H7 (cell line): ENCODE measurements around the gene SLC35F6. TPM values are rescaled to one million over a fixed set of nuclear protein-coding genes. Genes with fewer than 3 reads are reported as not detected.

ENCODE experiments used
- DNase-seq: peaks from one replicate; pipeline ENCODE4 v3.0.0; 2012
- H3K27me3 ChIP-seq: 2 replicates; pipeline ENCODE4 v1.6.0; 2011; ENCODE audit warnings: mild to moderate bottlenecking, low read length; ENCODE audit not compliant: control insufficient read depth, insufficient read depth
- H3K36me3 ChIP-seq: replicated peaks from 2 replicates; pipeline ENCODE4 v1.5.1; 2011; ENCODE audit warnings: low read length; ENCODE audit not compliant: control insufficient read depth, insufficient read depth
- H3K4me3 ChIP-seq: 2 replicates; pipeline ENCODE4 v1.5.1; 2011; ENCODE audit warnings: low read depth, mild to moderate bottlenecking, control low read depth, low read length, moderate library complexity; ENCODE audit not compliant: insufficient read depth
- total RNA-seq: library from RNA; depleted of rRNA; stranded (reverse); fragments of >200 nt; shearing (Covaris generic); gene quantifications from 2 replicates; pipeline ENCODE4 v1.2.3, GENCODE V29; 2014

SLC35F6 gene
- total RNA-seq, 1 experiment from 2014 or later = 15.4 TPM

GRCh38 chr2:26724784-26725520 is 39.1 kb upstream of the SLC35F6 start:
- Histone ChIP-seq H3K36me3 (no peaks in the 10 kb centered on the region), H3K27me3 (no peaks in the 10 kb centered on the region), H3K4me3 (no peak overlapping the region)
- no peak for DNase-seq

DNA sequence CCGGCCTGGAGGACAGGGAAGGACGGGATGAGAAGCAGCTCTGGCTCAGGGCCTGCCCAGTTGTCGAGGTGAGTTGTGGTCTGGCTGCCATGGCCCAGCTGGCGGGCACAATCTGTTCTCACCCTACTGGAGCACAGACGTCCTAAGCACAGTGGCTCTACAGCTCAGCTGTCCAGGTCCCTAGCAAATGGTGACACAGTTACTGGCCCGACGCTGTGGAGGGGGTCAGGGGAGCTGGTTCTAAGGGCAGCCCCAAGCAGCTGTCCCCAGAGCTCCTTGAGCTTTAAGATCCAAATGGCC is 38.6 kb upstream of the SLC35F6 start:
- no peak for DNase-seq
- Histone ChIP-seq H3K4me3 (no peak overlapping the region), H3K27me3 (no peaks in the 10 kb centered on the region), H3K36me3 (no peaks in the 10 kb centered on the region)

DNA sequence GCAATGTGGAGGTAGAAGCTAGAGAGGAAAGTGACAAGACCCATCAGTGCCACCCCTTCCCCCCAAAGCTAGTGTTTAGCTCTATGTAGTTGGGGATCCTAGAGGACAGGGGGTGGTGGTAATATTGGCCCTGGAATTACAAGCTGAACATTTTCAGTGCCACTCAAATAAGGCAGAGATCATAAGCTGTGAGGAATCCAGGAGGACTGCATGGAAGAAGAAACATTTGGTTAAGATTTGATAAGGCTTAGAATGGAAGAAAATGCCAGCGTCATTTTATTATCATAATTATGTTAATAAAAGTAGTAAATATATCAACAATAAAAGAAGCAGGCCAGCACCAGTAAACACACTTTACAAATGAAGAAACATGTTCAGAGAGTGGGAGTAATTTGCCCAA is 37.9 kb upstream of the SLC35F6 start:
- Histone ChIP-seq H3K27me3 (no peaks in the 10 kb centered on the region), H3K4me3 (no peak overlapping the region), H3K36me3 (no peaks in the 10 kb centered on the region)
- no peak for DNase-seq

DNA sequence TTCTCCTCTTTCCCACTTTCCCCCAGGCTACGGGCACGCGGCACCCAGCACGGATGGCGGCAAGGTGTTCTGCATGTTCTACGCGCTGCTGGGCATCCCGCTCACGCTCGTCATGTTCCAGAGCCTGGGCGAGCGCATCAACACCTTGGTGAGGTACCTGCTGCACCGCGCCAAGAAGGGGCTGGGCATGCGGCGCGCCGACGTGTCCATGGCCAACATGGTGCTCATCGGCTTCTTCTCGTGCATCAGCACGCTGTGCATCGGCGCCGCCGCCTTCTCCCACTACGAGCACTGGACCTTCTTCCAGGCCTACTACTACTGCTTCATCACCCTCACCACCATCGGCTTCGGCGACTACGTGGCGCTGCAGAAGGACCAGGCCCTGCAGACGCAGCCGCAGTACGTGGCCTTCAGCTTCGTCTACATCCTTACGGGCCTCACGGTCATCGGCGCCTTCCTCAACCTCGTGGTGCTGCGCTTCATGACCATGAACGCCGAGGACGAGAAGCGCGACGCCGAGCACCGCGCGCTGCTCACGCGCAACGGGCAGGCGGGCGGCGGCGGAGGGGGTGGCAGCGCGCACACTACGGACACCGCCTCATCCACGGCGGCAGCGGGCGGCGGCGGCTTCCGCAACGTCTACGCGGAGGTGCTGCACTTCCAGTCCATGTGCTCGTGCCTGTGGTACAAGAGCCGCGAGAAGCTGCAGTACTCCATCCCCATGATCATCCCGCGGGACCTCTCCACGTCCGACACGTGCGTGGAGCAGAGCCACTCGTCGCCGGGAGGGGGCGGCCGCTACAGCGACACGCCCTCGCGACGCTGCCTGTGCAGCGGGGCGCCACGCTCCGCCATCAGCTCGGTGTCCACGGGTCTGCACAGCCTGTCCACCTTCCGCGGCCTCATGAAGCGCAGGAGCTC is 36.2 kb upstream of the SLC35F6 start:
- no peak overlapping the region for H3K4me3 ChIP-seq
- no peaks in the 10 kb centered on the region for H3K36me3 ChIP-seq
- peak; percentile 74 for DNase-seq
- H3K27me3 ChIP-seq = no peaks in the 10 kb centered on the region

GRCh38 chr2:26729311-26729710 is 34.8 kb upstream of the SLC35F6 start:
- H3K27me3 ChIP-seq = no peaks in the 10 kb centered on the region
- H3K4me3 ChIP-seq = no peak overlapping the region
- H3K36me3 ChIP-seq = no peaks in the 10 kb centered on the region
- no peak for DNase-seq

- no peaks in the 10 kb centered on the region for H3K36me3 ChIP-seq
- H3K4me3 ChIP-seq = no peak overlapping the region
- H3K27me3 ChIP-seq = no peaks in the 10 kb centered on the region
- no peak for DNase-seq
These were observed 33.3 kb upstream of the SLC35F6 start for GRCh38 chr2:26730549-26731344.

DNA sequence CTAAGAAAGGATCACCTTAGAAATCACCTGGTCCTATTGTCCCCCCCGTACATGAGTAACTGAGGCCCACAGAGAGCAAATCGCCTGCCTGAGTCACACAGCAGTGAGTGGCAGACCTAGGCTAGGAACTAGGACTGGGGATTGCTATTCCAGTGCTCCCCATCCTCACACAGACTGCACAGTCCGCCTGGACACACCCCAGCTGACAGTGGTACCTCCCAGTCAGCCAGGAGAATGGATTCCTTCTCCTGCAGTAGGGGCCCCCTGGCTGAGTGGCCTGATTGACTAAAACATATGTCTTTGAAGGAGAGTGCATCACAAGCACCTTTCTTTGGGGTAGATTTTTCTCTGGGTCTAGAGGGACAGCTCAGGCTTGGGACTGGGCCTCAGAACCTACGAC is 32.4 kb upstream of the SLC35F6 start:
- H3K36me3 ChIP-seq = no peaks in the 10 kb centered on the region
- no peaks in the 10 kb centered on the region for H3K27me3 ChIP-seq
- no peak overlapping the region for H3K4me3 ChIP-seq
- no peak for DNase-seq

DNA sequence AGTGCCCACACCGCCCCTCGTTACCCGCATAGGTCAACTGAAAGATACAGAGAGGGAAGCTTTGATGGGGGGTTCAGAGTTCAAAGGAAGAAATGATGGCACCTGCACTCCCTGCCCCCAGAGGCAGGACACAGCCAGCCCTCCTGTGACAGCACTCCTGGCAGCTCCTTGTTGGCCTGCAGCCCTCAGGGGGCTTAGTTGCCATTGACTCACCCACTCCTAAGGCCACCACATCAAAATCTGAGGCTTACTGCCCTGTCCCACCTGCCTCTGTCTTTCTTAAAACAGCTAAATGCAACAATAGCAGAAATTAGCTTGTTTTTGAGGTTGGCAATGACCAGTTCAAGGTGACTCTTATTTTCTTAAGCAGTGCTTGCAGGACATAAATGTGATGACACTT is 31.6 kb upstream of the SLC35F6 start:
- H3K27me3 ChIP-seq = no peaks in the 10 kb centered on the region
- H3K36me3 ChIP-seq = no peaks in the 10 kb centered on the region
- no peak overlapping the region for H3K4me3 ChIP-seq
- DNase-seq = no peak

GRCh38 chr2:26733413-26733812 is 30.7 kb upstream of the SLC35F6 start:
- Histone ChIP-seq H3K4me3 (no peak overlapping the region), H3K27me3 (no peaks in the 10 kb centered on the region), H3K36me3 (no peaks in the 10 kb centered on the region)
- DNase-seq = no peak

- Histone ChIP-seq H3K36me3 (no peaks in the 10 kb centered on the region), H3K4me3 (no peak overlapping the region), H3K27me3 (no peaks in the 10 kb centered on the region)
- DNase-seq = no peak
These were observed 29.0 kb upstream of the SLC35F6 start for GRCh38 chr2:26735097-26735496.

- H3K36me3 ChIP-seq = no peaks in the 10 kb centered on the region
- no peaks in the 10 kb centered on the region for H3K27me3 ChIP-seq
- no peak overlapping the region for H3K4me3 ChIP-seq
- peak; percentile 29 for DNase-seq
These were observed 28.0 kb upstream of the SLC35F6 start for GRCh38 chr2:26735883-26736588.

DNA sequence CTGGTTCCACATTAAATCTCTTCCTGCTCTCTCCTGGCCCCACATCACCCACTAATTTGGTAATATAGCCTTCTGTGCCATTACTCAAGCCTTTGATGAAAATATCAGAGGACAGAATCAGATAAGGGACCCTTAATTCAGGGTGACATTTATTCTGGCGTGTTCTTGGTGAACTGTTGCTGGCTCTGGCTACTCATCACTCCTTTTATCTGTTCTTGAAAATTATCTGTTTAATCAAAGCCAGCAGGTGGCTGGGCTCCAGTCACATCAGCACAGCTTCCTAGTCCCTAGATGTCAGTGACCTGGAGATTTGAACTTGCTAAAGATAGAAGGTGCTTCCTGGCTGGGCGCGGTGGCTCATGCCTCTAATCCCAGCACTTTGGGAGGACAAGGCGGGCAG is 26.9 kb upstream of the SLC35F6 start:
- DNase-seq = no peak
- Histone ChIP-seq H3K4me3 (no peak overlapping the region), H3K36me3 (no peaks in the 10 kb centered on the region), H3K27me3 (no peaks in the 10 kb centered on the region)

DNA sequence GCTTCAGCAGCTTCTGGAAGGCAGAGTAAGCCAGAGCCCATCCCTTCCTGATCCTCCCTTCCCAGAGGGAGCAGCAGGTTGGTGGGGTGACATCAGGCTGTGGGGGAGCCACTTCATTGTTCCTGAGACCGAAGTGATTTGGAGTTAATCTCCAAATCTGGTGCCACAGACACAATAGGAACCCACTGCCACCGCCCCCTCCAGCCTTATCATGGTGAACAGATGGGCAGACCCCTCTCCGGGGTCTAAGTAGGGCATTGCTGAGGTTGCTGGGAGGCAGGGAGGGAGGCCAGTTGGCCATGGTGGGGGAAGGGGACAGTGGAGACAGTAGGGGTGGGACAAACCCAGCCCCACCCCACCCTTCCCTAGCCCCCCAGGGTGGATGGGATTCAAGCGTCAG is 25.6 kb upstream of the SLC35F6 start:
- no peaks in the 10 kb centered on the region for H3K27me3 ChIP-seq
- DNase-seq = peak; percentile 12
- no peak overlapping the region for H3K4me3 ChIP-seq
- no peaks in the 10 kb centered on the region for H3K36me3 ChIP-seq

- Histone ChIP-seq H3K4me3 (no peak overlapping the region), H3K36me3 (no peaks in the 10 kb centered on the region), H3K27me3 (no peaks in the 10 kb centered on the region)
- DNase-seq = no peak
These were observed 24.6 kb upstream of the SLC35F6 start for GRCh38 chr2:26739514-26739913.
